Rectal smooth muscle tissue (tissue), 1 donor: Measurements from ENCODE around the gene ADNP.

ENCODE experiments used
- H3K27ac ChIP-seq: one replicate; pipeline ENCODE4 v1.7.0; 2013; ENCODE audit warnings: low read depth, low read length, inconsistent platforms
- H3K27me3 ChIP-seq: one replicate; pipeline ENCODE4 v1.7.0; 2013; ENCODE audit warnings: low read length; ENCODE audit not compliant: control insufficient read depth, insufficient read depth
- H3K36me3 ChIP-seq: one replicate; pipeline ENCODE4 v1.7.0; 2013; ENCODE audit warnings: low read length; ENCODE audit not compliant: control insufficient read depth, insufficient read depth
- H3K4me1 ChIP-seq: one replicate; pipeline ENCODE4 v1.7.0; 2013; ENCODE audit warnings: low read length; ENCODE audit not compliant: control insufficient read depth, insufficient read depth
- H3K4me3 ChIP-seq: one replicate; pipeline ENCODE4 v1.7.0; 2013; ENCODE audit warnings: low read length
- H3K9ac ChIP-seq: one replicate; pipeline ENCODE4 v1.7.0; 2013; ENCODE audit warnings: low read length

Gene ADNP

DNA sequence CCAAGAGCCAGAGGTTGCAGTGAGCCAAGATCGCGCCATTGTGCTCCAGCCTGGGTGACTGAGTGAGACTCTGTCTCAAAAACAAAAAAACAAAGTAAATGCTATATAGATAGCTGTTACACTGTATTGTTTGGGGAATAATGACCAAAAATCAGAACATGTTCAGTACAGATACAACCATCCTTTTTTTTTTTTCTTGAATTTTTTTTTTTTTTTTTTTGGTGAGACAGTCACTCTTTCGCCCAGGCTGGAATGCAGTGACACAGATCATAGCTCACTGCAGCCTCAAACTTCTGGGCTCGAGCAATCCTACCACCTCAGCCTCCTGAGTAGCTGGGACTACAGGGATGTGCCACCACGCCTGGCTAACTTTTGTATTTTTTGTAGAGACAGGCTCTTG lies 72.7 kb downstream of the ADNP start:
- Histone ChIP-seq H3K9ac (no peak overlapping the region), H3K4me1 (no peaks in the 10 kb centered on the region), H3K36me3 (no peaks in the 10 kb centered on the region), H3K4me3 (no peak overlapping the region), H3K27ac (no peak overlapping the region), H3K27me3 (no peaks in the 10 kb centered on the region)

GRCh38 chr20:50857348-50857747 lies 73.9 kb downstream of the ADNP start:
- no peaks in the 10 kb centered on the region for H3K27me3 ChIP-seq
- no peak overlapping the region for H3K4me3 ChIP-seq
- no peaks in the 10 kb centered on the region for H3K4me1 ChIP-seq
- no peak overlapping the region for H3K9ac ChIP-seq
- H3K36me3 ChIP-seq, result no peaks in the 10 kb centered on the region
- H3K27ac ChIP-seq, result no peak overlapping the region

GRCh38 chr20:50856475-50857041 lies 74.7 kb downstream of the ADNP start:
- H3K4me3 ChIP-seq, result no peak overlapping the region
- H3K36me3 ChIP-seq, result no peaks in the 10 kb centered on the region
- H3K4me1 ChIP-seq, result no peaks in the 10 kb centered on the region
- H3K27ac ChIP-seq, result no peak overlapping the region
- H3K27me3 ChIP-seq, result no peaks in the 10 kb centered on the region
- H3K9ac ChIP-seq, result no peak overlapping the region

DNA sequence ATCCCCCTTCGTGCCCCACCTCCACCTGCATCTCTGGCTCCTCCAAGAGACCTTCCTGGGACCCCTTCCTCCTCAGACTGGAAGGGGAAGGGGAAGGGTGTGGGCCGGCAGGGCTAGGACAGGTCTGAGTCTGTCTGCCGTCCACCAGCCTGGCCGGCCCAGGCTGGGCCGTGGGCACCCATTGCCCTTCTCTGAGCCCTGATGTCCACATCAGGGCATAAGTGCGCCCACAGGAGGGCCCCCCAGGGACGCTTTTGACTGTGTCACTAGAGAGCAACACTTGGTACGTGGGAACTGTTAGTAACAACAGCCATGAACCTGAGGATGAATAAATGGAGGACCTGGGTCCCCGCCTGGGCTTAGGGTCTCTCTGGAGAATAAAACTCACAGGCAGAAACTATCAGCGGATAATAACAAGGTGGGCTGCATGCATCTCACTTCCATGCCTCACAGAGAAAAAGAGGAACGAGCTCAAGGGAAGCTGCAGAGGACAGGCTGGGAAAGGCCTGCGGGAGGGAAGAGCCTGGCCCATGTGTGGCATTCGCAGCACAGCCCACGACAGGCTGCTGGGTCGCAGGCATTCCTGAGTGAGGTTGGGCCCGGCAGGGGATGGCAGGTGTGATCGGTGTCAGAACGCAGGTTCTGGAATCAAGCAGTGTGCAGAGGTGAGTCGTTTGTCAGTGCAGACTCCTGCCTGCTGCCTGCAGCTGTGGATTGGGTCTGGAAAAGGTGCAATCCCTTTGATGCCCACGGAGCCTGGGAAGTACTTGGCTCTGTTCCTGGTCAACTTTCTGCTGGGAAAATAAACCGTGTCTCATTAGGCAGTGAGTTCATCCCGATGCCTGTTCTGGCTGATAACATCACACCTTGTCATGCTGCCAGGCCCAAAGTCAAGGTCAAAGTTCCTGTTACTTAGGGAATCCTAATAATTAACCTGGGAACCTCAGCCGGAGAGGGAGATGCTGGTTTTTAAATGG lies 75.5 kb downstream of the ADNP start:
- no peak overlapping the region for H3K4me3 ChIP-seq
- H3K9ac ChIP-seq, result no peak overlapping the region
- H3K27ac ChIP-seq, result no peak overlapping the region
- no peaks in the 10 kb centered on the region for H3K4me1 ChIP-seq
- no peaks in the 10 kb centered on the region for H3K27me3 ChIP-seq
- H3K36me3 ChIP-seq, result no peaks in the 10 kb centered on the region

DNA sequence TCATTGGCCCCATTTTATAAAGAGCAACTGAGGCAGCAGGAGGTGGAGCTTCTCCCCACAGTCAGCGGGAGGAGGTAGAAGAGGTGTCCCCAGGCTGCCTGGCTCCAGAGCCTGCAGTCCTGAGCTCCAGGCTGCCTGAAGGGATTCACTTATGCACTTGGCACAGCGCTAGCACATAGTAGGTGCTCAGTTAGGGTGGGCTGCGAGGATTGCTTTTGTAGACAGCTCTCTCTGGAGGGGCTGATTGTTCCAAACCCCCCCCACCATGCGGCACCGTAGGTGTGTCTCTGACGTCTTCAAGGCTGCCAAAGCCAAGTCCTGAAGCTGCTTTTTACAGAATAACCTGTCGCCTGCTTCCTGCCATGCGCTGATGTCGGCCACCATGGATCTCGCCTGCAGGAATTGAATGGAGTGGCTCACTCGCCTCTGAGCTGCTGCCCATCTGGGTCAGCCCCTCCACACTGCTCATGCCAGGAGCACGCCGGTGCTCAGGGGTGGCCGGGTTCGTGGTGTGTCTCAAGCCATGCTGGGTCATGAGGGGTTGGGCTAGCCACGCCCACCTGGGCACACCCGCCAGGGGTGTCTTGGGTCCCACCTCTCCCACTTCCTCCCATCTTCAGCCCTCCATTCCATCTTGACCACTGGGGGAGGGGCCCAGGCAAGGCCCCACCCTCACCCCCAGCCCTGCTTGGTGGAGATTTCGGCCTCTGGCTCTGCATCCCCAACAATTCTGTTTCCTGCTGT lies 76.6 kb downstream of the ADNP start:
- no peaks in the 10 kb centered on the region for H3K27me3 ChIP-seq
- H3K4me1 ChIP-seq, result no peaks in the 10 kb centered on the region
- H3K9ac ChIP-seq, result no peak overlapping the region
- H3K36me3 ChIP-seq, result no peaks in the 10 kb centered on the region
- H3K27ac ChIP-seq, result no peak overlapping the region
- H3K4me3 ChIP-seq, result no peak overlapping the region

DNA sequence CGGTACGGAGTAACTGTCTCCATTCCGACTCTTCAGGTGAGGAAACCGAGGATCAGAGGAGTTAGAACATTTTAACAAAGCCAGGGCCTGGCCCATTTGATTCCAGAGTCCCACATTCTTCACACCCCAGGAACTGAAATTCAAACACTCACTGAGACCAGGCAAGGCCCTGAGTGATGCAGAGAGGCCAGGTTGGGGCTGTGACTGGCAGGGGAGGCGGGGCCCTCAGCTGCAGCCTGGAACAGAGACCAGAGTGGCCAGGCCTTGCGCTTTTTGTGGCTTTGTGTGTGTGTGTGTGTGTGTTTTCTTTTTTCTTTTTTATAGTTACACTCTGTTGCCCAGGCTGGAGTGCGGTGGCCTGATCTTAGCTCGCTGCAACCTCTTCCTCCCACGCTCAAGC lies 79.2 kb downstream of the ADNP start:
- H3K36me3 ChIP-seq, result no peaks in the 10 kb centered on the region

GRCh38 chr20:50850721-50851286 lies 80.4 kb downstream of the ADNP start:
- Histone ChIP-seq H3K27me3 (no peaks in the 10 kb centered on the region), H3K4me3 (no peak overlapping the region), H3K9ac (no peak overlapping the region), H3K27ac (no peak overlapping the region), H3K4me1 (no peaks in the 10 kb centered on the region), H3K36me3 (no peaks in the 10 kb centered on the region)

More for the DNA sequence above, 79.2 kb downstream of the ADNP start:
- Histone ChIP-seq H3K4me1 (no peaks in the 10 kb centered on the region), H3K27me3 (no peaks in the 10 kb centered on the region), H3K27ac (no peak overlapping the region), H3K9ac (no peak overlapping the region), H3K4me3 (no peak overlapping the region)

DNA sequence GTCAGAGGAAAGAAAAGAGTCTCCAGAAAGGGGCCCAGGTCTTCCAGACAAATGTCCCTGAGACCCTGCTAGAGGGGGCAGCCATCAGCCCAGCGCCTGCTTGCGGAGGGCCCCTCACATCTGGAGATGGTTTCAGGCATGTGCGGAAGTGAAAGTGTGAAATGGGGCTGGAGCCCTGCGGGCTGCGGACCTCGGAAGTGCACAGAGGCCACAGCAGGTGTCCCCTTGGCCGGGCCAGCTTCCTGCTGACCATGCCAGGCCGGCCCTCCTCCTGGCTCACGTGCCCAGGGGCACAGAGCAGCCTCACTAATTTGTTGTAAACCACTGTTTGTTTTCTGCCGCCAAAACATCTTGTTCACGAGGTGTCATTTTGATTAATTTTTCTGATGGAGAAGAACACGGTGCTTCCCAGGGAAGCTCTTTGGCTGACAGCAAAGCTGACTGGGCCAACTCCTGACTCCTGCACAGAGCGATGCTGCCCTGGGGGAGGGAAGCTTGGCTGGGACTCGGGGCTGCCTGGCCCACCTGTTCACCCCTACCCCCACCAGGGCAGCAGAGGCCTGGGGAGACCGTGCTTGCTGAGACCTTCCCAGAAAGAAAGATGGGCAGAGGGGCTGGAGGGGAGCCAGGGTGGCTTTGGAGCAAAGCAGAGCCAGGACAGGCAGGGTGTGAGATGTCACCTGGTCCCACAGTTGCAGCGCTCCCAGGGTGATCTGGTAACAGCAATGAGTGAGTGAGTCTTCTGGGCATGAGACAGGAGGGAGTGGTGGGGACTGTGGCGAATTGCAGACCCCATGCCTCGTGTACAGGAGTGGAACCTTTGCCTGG lies 82.2 kb downstream of the ADNP start:
- H3K4me1 ChIP-seq, result no peaks in the 10 kb centered on the region
- no peak overlapping the region for H3K4me3 ChIP-seq
- H3K27me3 ChIP-seq, result no peaks in the 10 kb centered on the region
- H3K27ac ChIP-seq, result no peak overlapping the region
- no peaks in the 10 kb centered on the region for H3K36me3 ChIP-seq
- H3K9ac ChIP-seq, result no peak overlapping the region

- no peaks in the 10 kb centered on the region for H3K36me3 ChIP-seq
- no peak overlapping the region for H3K27ac ChIP-seq
- H3K4me1 ChIP-seq, result no peaks in the 10 kb centered on the region
- no peak overlapping the region for H3K9ac ChIP-seq
- H3K27me3 ChIP-seq, result no peaks in the 10 kb centered on the region
- H3K4me3 ChIP-seq, result no peak overlapping the region
Observed at GRCh38 chr20:50848341-50848808, 82.9 kb downstream of the ADNP start.

DNA sequence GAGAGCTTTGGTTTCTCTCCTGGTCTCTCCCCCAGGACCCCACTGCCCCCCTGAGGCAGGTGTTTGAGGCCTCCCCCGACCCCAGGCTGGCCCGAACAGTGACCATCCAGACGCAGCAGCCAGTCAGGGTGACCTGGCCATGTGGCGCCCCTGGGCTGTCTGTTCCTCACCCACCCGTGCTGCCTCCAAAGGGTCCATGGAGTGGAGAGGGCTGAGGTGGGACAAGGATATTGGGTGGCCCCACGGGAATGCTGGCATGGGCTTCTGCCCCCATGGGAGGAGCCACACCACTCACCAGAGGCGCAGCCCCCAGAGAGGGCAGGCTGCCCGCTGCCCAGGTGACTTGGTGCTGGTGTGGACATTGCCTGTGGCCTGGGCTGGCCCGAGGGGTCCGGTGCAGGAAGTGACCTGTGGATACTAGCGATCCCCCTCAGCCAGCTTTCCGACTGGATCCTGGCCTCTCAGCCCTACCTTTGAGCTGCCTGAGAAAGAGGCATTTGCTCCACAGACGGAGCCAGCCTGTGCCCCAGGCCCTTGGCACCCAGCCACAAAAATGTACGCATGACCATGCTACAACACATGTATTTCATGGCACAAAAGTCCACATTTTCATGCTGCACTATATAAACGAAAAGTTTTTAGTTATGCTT lies 85.5 kb downstream of the ADNP start:
- H3K27ac ChIP-seq, result no peak overlapping the region

DNA sequence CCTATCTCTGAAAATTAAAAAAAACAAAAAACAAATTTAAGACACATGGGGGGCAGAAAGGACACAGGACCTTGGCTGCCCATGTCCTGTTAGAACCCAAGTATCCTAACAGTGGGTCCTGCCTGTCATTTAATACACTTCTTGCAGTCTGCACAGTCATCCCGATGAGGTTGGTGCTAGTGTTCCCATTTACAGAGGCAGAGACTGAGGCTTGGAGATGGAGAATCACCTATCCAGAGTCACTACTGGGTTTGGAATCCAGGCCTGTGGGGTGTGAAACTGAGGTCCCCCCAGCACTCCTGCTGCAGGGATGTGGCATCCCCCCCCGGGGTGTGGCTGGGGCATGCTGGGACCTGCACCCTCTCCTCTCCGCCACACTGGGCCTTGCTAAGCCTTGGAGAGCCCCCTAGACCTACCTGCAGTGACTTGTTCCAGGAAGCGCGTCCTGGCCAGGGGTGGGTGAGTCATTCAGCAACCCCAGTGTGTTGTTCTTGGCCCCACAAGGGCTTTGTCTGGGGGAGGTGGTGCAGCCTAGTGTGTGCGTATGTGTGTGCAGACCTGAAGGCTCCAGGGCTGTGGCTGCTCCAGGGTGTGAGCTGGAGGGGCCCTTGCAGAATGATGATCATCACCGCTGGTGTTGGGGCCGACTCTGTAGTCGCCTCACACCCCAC lies 86.7 kb downstream of the ADNP start:
- Histone ChIP-seq H3K27me3 (no peaks in the 10 kb centered on the region), H3K27ac (no peak overlapping the region), H3K4me1 (no peaks in the 10 kb centered on the region), H3K4me3 (no peak overlapping the region), H3K9ac (no peak overlapping the region), H3K36me3 (no peaks in the 10 kb centered on the region)

More for the DNA sequence above, 85.5 kb downstream of the ADNP start:
- no peaks in the 10 kb centered on the region for H3K27me3 ChIP-seq
- no peak overlapping the region for H3K9ac ChIP-seq
- H3K4me3 ChIP-seq, result no peak overlapping the region
- no peaks in the 10 kb centered on the region for H3K4me1 ChIP-seq
- H3K36me3 ChIP-seq, result no peaks in the 10 kb centered on the region
